ENCODE data around the gene PPFIBP2.

- TF ChIP-seq, protein P1, sequence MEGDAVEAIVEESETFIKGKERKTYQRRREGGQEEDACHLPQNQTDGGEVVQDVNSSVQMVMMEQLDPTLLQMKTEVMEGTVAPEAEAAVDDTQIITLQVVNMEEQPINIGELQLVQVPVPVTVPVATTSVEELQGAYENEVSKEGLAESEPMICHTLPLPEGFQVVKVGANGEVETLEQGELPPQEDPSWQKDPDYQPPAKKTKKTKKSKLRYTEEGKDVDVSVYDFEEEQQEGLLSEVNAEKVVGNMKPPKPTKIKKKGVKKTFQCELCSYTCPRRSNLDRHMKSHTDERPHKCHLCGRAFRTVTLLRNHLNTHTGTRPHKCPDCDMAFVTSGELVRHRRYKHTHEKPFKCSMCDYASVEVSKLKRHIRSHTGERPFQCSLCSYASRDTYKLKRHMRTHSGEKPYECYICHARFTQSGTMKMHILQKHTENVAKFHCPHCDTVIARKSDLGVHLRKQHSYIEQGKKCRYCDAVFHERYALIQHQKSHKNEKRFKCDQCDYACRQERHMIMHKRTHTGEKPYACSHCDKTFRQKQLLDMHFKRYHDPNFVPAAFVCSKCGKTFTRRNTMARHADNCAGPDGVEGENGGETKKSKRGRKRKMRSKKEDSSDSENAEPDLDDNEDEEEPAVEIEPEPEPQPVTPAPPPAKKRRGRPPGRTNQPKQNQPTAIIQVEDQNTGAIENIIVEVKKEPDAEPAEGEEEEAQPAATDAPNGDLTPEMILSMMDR (IDR thresholded peaks at IDR 0.05) = peak in 4 of 6 experiments; percentile 37 to 58 (median 54)
- TF ChIP-seq POLR2A (IDR thresholded peaks at IDR 0.05) = no peak
These were observed 143.7 kb downstream of the PPFIBP2 start for GRCh38 chr11:7657306-7658025.

All from thyroid gland (tissue), 4 donors.